Neuronal stem cell (in vitro differentiated cells): ENCODE measurements around the gene UBA7.

Experiments used
- DNase-seq: peaks from one replicate; pipeline ENCODE4 v3.0.0-alpha.2; 2013; ENCODE audit warnings: low spot score
- H2AFZ ChIP-seq: one replicate; pipeline ENCODE4 v1.6.1; 2013; ENCODE audit warnings: mild to moderate bottlenecking, low read length, inconsistent platforms
- H2AK5ac ChIP-seq: 2 replicates; pipeline ENCODE4 v1.6.1; 2013; ENCODE audit warnings: low read depth, mild to moderate bottlenecking, inconsistent platforms, low read length, moderate library complexity, mixed read lengths
- H2BK120ac ChIP-seq: 2 replicates; pipeline ENCODE4 v1.6.1; 2013; ENCODE audit warnings: low read depth, mild to moderate bottlenecking, inconsistent platforms, low read length, moderate library complexity, mixed read lengths
- H2BK12ac ChIP-seq: one replicate; pipeline ENCODE4 v1.6.1; 2013; ENCODE audit warnings: low read length, inconsistent platforms
- H2BK15ac ChIP-seq: 2 replicates; pipeline ENCODE4 v1.6.1; 2013; ENCODE audit warnings: mild to moderate bottlenecking, low read length, inconsistent platforms, mixed read lengths
- H2BK5ac ChIP-seq: one replicate; pipeline ENCODE4 v1.6.1; 2013; ENCODE audit warnings: inconsistent platforms, mild to moderate bottlenecking, low read length, moderate library complexity
- H3K14ac ChIP-seq: one replicate; pipeline ENCODE4 v1.6.1; 2013; ENCODE audit warnings: low read length, inconsistent platforms
- H3K18ac ChIP-seq: 2 replicates; pipeline ENCODE4 v1.6.1; 2013; ENCODE audit warnings: low read length, inconsistent platforms
- H3K23ac ChIP-seq: 2 replicates; pipeline ENCODE4 v1.6.1; 2013; ENCODE audit warnings: low read depth, mild to moderate bottlenecking, mixed read lengths, low read length, inconsistent platforms; ENCODE audit not compliant: poor library complexity
- H3K27ac ChIP-seq: replicated peaks from 3 replicates; pipeline ENCODE4 v1.5.1; 2013; ENCODE audit warnings: low read length, inconsistent platforms
- H3K27me3 ChIP-seq, 3 experiments: 2 replicates each; pipeline ENCODE4 v1.6.1; 2013; ENCODE audit warnings: low read length in 3 of 3, mild to moderate bottlenecking in 2 of 3, inconsistent platforms in 1 of 3, low read depth in 1 of 3, mixed read lengths in 1 of 3, moderate library complexity in 1 of 3; ENCODE audit not compliant: control insufficient read depth in 3 of 3, insufficient read depth in 3 of 3
- H3K36me3 ChIP-seq, 2 donors: replicated peaks in 1 of 2; 2 replicates each; pipeline ENCODE4 v1.6.1; 2013; ENCODE audit warnings: low read length in 2 of 2; ENCODE audit not compliant: control insufficient read depth in 2 of 2, insufficient read depth in 2 of 2
- H3K4ac ChIP-seq: 2 replicates; pipeline ENCODE4 v1.6.1; 2013; ENCODE audit warnings: inconsistent platforms, mild to moderate bottlenecking, low read length, moderate library complexity
- H3K4me1 ChIP-seq, 2 donors: 1 replicate in 1 of 2; 2 replicates in 1 of 2; pipeline ENCODE4 v1.6.1; 2013; ENCODE audit warnings: low read length in 2 of 2, low read depth in 1 of 2; ENCODE audit not compliant: control insufficient read depth in 2 of 2, insufficient read depth in 1 of 2
- H3K4me2 ChIP-seq: one replicate; pipeline ENCODE4 v1.6.1; 2013; ENCODE audit warnings: mild to moderate bottlenecking, low read length, inconsistent platforms; ENCODE audit not compliant: insufficient read depth, poor library complexity, severe bottlenecking
- H3K4me3 ChIP-seq, 2 donors: 2 replicates each; pipeline ENCODE4 v1.5.1; 2013; ENCODE audit warnings: low read length in 2 of 2, mild to moderate bottlenecking in 2 of 2, inconsistent platforms in 1 of 2, moderate library complexity in 1 of 2
- H3K79me1 ChIP-seq: one replicate; pipeline ENCODE4 v1.6.1; 2013; ENCODE audit warnings: low read depth, mild to moderate bottlenecking, inconsistent platforms, low read length, moderate library complexity
- H3K9ac ChIP-seq: one replicate; pipeline ENCODE4 v1.6.1; 2013; ENCODE audit warnings: mild to moderate bottlenecking, low read depth, low read length, inconsistent platforms; ENCODE audit not compliant: poor library complexity
- H3K9me3 ChIP-seq, 2 donors: replicated peaks in 1 of 2; 2 replicates each; pipeline versions ENCODE3 to v1.6.1; 2013; ENCODE audit warnings: low read length in 2 of 2, mild to moderate bottlenecking in 2 of 2, inconsistent platforms in 1 of 2, low read depth in 1 of 2, mixed read lengths in 1 of 2, moderate library complexity in 1 of 2; ENCODE audit not compliant: control insufficient read depth in 2 of 2, insufficient read depth in 1 of 2
- H4K8ac ChIP-seq: one replicate; pipeline ENCODE4 v1.6.1; 2013; ENCODE audit warnings: low read depth, mild to moderate bottlenecking, inconsistent platforms, low read length, moderate library complexity
- H4K91ac ChIP-seq: one replicate; pipeline ENCODE4 v1.6.1; 2013; ENCODE audit warnings: low read length, low read depth, mild to moderate bottlenecking, inconsistent platforms; ENCODE audit not compliant: poor library complexity
- WGBS, 2 donors: extraction: QIAGEN DNeasy Blood & Tissue Kit; methylation state at CpG; one replicate each; pipeline ENCODE4 v1.1.7; 2013; ENCODE audit warnings: missing lambda C conversion rate in 2 of 2, mixed read lengths in 1 of 2; ENCODE audit not compliant: insufficient read length in 2 of 2, insufficient replicate concordance in 1 of 2; ENCODE audit errors: extremely low coverage in 2 of 2; 5-methylcytosine and 5-hydroxymethylcytosine counted together

The UBA7 gene

GRCh38 chr3:49807431-49808114 is 6.2 kb downstream of the UBA7 start:
- Histone ChIP-seq H2BK5ac (peak overlapping the region; percentile 1), H3K4me1 (peaks cover 17 to 47% of the 10 kb centered on the region in 2 donors), H3K14ac (no peak overlapping the region), H3K18ac (no peak overlapping the region), H3K23ac (peak overlapping the region; percentile 32), H3K9me3 (no peaks in the 10 kb centered on the region), H2AK5ac (no peak overlapping the region), H3K4me3 (no peak overlapping the region), H2BK120ac (no peak overlapping the region), H3K4me2 (no peak overlapping the region), H3K79me1 (no peaks in the 10 kb centered on the region), H2AFZ (peak overlapping the region; percentile 83), H3K27me3 (peaks cover 0 to 18% (median 13%) of the 10 kb centered on the region in 3 experiments), H2BK12ac (no peak overlapping the region), H3K9ac (no peak overlapping the region), H3K36me3 (peaks cover 0 to 2% of the 10 kb centered on the region in 2 donors), H3K27ac (no peak overlapping the region), H4K91ac (no peak overlapping the region), H2BK15ac (no peak overlapping the region), H4K8ac (no peak overlapping the region), H3K4ac (no peak overlapping the region)
- WGBS, 2 donors, result no CpG with 5 or more reads among the region's 13 CpGs
- DNase-seq, result no peak

GRCh38 chr3:49806850-49807249 is 6.9 kb downstream of the UBA7 start:
- Histone ChIP-seq H2AK5ac (peak overlapping the region; percentile 85), H3K27ac (no peak overlapping the region), H3K4me3 (no peak overlapping the region), H4K91ac (no peak overlapping the region), H2BK15ac (no peak overlapping the region), H3K9ac (peak overlapping the region; percentile 27), H3K4ac (no peak overlapping the region), H3K4me2 (no peak overlapping the region), H3K4me1 (peaks cover 19 to 47% of the 10 kb centered on the region in 2 donors), H3K79me1 (no peaks in the 10 kb centered on the region), H3K18ac (peak overlapping the region; percentile 27), H4K8ac (no peak overlapping the region), H2BK12ac (no peak overlapping the region), H3K14ac (no peak overlapping the region), H3K9me3 (no peaks in the 10 kb centered on the region), H2AFZ (peak overlapping the region; percentile 83), H3K27me3 (peaks cover 0 to 20% (median 15%) of the 10 kb centered on the region in 3 experiments), H3K23ac (no peak overlapping the region), H2BK5ac (peak overlapping the region; percentile 1), H2BK120ac (no peak overlapping the region), H3K36me3 (peaks cover 0 to 2% of the 10 kb centered on the region in 2 donors)
- no peak for DNase-seq
- WGBS, 2 donors, result no CpG with 5 or more reads among the region's 2 CpGs

GRCh38 chr3:49805897-49806701 is 7.7 kb downstream of the UBA7 start:
- DNase-seq, result no peak
- peak overlapping the region; percentile 40 for H2AK5ac ChIP-seq
- peak overlapping the region; percentile 73 for H3K23ac ChIP-seq
- no peaks in the 10 kb centered on the region for H3K9me3 ChIP-seq
- no peak overlapping the region for H3K27ac ChIP-seq
- no peak overlapping the region for H2BK120ac ChIP-seq
- H3K4me2 ChIP-seq, result no peak overlapping the region
- no peak overlapping the region for H4K8ac ChIP-seq
- H3K79me1 ChIP-seq, result no peaks in the 10 kb centered on the region
- H3K4me3 ChIP-seq, result no peak overlapping the region
- H3K18ac ChIP-seq, result peak overlapping the region; percentile 61
- H2AFZ ChIP-seq, result peak overlapping the region; percentile 83
- H3K14ac ChIP-seq, result peak overlapping the region; percentile 78
- peaks cover 26 to 47% of the 10 kb centered on the region in 2 donors for H3K4me1 ChIP-seq
- peak overlapping the region; percentile 42 for H2BK15ac ChIP-seq
- H4K91ac ChIP-seq, result no peak overlapping the region
- H3K4ac ChIP-seq, result peak overlapping the region; percentile 29
- WGBS, 2 donors, result no CpG with 5 or more reads among the region's 11 CpGs
- H2BK12ac ChIP-seq, result peak overlapping the region; percentile 75
- H3K9ac ChIP-seq, result no peak overlapping the region
- H3K27me3 ChIP-seq, result peaks cover 0 to 27% (median 15%) of the 10 kb centered on the region in 3 experiments
- H3K36me3 ChIP-seq, result peaks cover 0 to 2% of the 10 kb centered on the region in 2 donors
- peak overlapping the region; percentile 1 for H2BK5ac ChIP-seq

DNA sequence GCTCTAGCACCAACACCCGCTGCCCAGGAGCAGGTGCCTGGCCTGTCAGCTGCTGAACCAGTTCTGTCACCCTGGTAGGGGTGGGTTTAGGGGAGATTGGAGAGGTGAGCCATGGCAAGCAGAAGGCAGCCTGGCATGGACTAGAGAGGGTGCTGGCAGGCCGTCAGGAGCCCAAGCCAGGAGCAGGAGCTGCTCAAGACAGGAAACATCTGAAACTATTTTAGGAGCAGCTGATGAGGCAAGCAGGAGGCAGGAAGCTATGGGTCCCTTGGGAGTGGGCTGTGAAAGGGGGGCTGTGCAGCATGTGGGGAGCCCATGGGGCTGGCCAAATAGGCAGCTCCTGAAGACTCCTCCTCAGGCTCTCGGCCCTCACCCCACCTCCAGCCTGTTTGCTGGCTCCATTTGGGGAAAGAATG is 8.4 kb downstream of the UBA7 start:
- Histone ChIP-seq H3K36me3 (peaks cover 0 to 2% of the 10 kb centered on the region in 2 donors), H4K8ac (peak overlapping the region; percentile 48), H3K9ac (no peak overlapping the region), H2BK12ac (no peak overlapping the region), H3K4me1 (peaks cover 26 to 47% of the 10 kb centered on the region in 2 donors), H3K4ac (peak overlapping the region; percentile 81), H4K91ac (no peak overlapping the region), H3K4me3 (no peak overlapping the region), H3K27ac (no peak overlapping the region), H3K18ac (peak overlapping the region; percentile 4), H3K79me1 (no peaks in the 10 kb centered on the region), H3K14ac (no peak overlapping the region), H2BK5ac (peak overlapping the region; percentile 1), H3K23ac (peak overlapping the region; percentile 46), H2BK120ac (no peak overlapping the region), H3K27me3 (peaks cover 0 to 32% (median 15%) of the 10 kb centered on the region in 3 experiments), H2BK15ac (peak overlapping the region; percentile 42), H3K4me2 (no peak overlapping the region), H2AK5ac (peak overlapping the region; percentile 58), H2AFZ (peak overlapping the region; percentile 83), H3K9me3 (no peaks in the 10 kb centered on the region)
- no peak for DNase-seq
- no CpG with 5 or more reads among the region's 3 CpGs for WGBS, 2 donors
